Measurements from ENCODE around the gene TFF2. TPM values are rescaled to one million over a fixed set of nuclear protein-coding genes. Genes with fewer than 3 reads are reported as not detected.

The TFF2 gene
- total RNA-seq, 2 experiments from 2014 or later = not detected

DNA sequence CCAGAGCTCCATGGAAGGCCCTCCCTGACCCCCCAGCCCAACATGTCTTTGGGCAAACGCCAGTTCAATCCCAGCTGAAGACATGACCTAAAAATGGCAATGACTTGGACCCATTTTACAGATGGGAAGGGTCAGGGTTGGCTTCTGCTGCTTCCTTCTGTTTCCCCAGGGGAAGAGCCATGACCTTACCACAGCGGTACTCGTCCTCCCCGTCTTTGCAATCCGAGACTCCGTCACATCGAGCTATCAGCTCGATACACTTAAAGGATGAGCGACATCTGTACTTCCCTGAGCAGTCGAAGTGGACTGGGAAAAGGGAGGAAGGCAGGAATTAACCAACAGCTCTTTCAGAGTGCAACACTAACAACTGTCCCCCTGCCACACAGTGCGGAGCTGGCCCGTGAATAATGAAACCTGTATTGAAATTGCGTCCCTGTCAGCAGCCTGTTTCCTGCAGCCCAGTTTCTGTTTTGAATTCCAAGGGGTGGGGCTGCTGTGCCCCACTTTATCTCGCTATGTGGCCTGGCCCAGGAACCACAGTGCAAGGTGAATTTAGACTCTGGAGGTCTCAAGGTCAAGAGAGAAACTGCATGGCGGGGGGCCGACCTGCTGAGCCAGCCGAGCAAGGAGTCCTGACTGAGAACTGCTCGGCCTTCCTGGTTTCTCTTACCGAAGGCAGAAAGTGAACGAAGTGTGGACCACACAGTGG lies 38.1 kb upstream of the TFF2 start:
- H3K27me3 Mint-ChIP-seq = no peaks in the 10 kb centered on the region
- ChIA-PET CTCF (interaction anchor here (0.8 to 1.2 kb wide), 3 partner anchors 10 to 62 kb away, joined by 3 to 5 read pairs (median 3); no protein-coding TSS in a partner anchor), POLR2A (interaction anchor here (0.9 to 2.8 kb wide), 4 partner anchors 10 to 37 kb away, joined by 3 to 8 read pairs (median 4); no protein-coding TSS in a partner anchor)
- intact Hi-C loops (cut with micrococcal nuclease) = no loop called here
- no peak overlapping the region for H3K4me3 Mint-ChIP-seq
- TF ChIP-seq, protein P1, sequence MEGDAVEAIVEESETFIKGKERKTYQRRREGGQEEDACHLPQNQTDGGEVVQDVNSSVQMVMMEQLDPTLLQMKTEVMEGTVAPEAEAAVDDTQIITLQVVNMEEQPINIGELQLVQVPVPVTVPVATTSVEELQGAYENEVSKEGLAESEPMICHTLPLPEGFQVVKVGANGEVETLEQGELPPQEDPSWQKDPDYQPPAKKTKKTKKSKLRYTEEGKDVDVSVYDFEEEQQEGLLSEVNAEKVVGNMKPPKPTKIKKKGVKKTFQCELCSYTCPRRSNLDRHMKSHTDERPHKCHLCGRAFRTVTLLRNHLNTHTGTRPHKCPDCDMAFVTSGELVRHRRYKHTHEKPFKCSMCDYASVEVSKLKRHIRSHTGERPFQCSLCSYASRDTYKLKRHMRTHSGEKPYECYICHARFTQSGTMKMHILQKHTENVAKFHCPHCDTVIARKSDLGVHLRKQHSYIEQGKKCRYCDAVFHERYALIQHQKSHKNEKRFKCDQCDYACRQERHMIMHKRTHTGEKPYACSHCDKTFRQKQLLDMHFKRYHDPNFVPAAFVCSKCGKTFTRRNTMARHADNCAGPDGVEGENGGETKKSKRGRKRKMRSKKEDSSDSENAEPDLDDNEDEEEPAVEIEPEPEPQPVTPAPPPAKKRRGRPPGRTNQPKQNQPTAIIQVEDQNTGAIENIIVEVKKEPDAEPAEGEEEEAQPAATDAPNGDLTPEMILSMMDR (IDR thresholded peaks at IDR 0.05) = no peak
- no peak for ATAC-seq
- no peaks in the 10 kb centered on the region for H3K9me3 Mint-ChIP-seq
- H3K27ac Mint-ChIP-seq = no peak overlapping the region
- H3K4me1 Mint-ChIP-seq (ENCODE audit: low read depth) = peaks cover 80% of the 10 kb centered on the region
- DNase-seq = no peak
- peaks cover 90% of the 10 kb centered on the region for H3K36me3 Mint-ChIP-seq (ENCODE audit: low read depth)

DNA sequence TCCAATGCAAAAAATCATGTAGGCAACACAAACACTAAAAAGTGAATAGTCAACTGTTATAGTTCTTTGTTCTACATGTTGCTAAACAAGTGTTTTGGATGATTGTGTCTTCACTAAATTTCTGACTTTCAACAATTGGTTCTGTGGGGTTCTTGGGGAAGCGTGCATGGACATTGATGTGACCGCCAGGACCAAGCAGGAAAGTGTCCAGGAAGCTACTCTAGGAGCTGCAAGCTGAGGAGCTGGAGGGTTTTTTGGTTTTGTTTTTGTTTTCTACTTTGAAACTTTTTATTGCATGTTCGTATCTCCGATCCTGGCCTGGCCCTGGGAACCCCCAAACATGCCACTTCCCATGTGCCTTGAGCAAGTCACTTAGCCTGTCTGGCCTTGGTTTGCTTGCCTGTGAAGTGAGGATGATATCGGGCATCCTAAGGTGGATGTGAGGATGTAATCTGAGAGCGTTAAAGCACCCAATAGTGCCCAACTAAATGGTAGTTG lies 37.1 kb upstream of the TFF2 start:
- Mint-ChIP-seq H3K4me3 (no peak overlapping the region), H3K27ac (no peak overlapping the region), H3K36me3 (ENCODE audit: low read depth) (peaks cover 95% of the 10 kb centered on the region), H3K9me3 (no peaks in the 10 kb centered on the region), H3K4me1 (ENCODE audit: low read depth) (peaks cover 71% of the 10 kb centered on the region), H3K27me3 (no peaks in the 10 kb centered on the region)
- no peak for ATAC-seq
- intact Hi-C loops (cut with micrococcal nuclease) = no loop called here
- ChIA-PET CTCF (interaction anchor here (1.2 kb wide), 1 partner anchor 11 kb away, joined by 3 read pairs; no protein-coding TSS in a partner anchor), POLR2A (interaction anchor here (1.1 to 2.8 kb wide), 3 partner anchors 11 to 38 kb away, joined by 3 to 8 read pairs (median 3); no protein-coding TSS in a partner anchor)
- TF ChIP-seq, protein P1 (IDR thresholded peaks at IDR 0.05) = no peak
- no peak for DNase-seq

DNA sequence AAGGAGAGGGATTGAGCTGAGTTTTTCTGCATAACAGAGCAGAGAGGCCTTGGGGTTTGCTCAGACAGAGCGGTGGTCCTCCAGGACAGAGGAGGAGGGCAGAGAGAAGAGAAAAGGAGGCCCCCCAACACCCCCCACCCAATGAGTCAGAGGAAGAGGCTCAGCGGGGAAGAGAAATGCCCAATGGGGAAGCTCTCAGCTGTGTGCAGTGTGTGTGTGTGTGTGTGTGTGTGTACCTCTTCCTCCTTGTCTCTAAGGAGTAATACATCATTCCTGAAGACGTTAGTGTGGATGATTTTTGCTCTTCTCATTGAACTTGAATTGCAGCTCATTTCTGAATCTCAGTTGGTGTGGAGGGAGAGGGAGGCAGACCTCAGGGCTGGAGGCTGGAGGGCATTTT lies 36.4 kb upstream of the TFF2 start:
- TF ChIP-seq, protein P1 (IDR thresholded peaks at IDR 0.05) = no peak
- H3K4me1 Mint-ChIP-seq (ENCODE audit: low read depth) = peaks cover 64% of the 10 kb centered on the region
- H3K36me3 Mint-ChIP-seq (ENCODE audit: low read depth) = peaks cover 95% of the 10 kb centered on the region
- ChIA-PET CTCF (no interaction called here), POLR2A (interaction anchor here (1.0 to 2.8 kb wide), 2 partner anchors 10 to 12 kb away, joined by 5 to 8 read pairs; no protein-coding TSS in a partner anchor)
- ATAC-seq (no peak), DNase-seq (no peak)
- H3K27me3 Mint-ChIP-seq = no peaks in the 10 kb centered on the region
- intact Hi-C loops (cut with micrococcal nuclease) = no loop called here
- H3K9me3 Mint-ChIP-seq = peaks cover 6% of the 10 kb centered on the region
- no peak overlapping the region for H3K4me3 Mint-ChIP-seq
- H3K27ac Mint-ChIP-seq = no peak overlapping the region

DNA sequence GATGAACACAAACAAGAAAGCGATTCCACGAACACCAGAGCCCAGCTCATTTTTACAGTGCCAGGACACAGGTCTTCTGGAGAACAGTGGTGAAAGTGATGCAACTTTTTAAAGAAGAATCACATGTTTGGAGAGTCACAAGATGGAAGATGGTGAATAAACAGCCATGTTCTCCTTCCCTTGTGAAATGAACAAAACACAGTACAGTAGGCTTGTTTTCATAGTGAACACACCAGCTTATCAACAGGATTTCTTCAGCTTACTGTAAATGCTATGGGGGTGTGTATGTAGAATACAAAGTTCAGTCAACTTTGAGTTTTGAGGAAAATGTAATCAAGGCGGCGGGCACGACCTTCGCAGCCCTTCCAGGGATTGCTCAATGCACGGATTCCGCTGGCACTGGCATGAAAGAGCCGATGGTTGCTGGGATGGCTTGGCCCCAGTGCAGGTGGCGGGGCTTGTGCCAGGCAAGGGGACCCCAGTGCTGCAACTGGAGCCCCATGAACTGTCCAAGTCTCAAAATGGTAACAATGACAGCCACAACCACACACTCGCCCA lies 35.3 kb upstream of the TFF2 start:
- TF ChIP-seq, protein P1 (IDR thresholded peaks at IDR 0.05) = no peak
- no peak for ATAC-seq
- peaks cover 95% of the 10 kb centered on the region for H3K36me3 Mint-ChIP-seq (ENCODE audit: low read depth)
- ChIA-PET CTCF (no interaction called here), POLR2A (interaction anchor here (1.3 kb wide), 1 partner anchor 19 kb away, joined by 5 read pairs; no protein-coding TSS in a partner anchor)
- H3K9me3 Mint-ChIP-seq = peaks cover 6% of the 10 kb centered on the region
- H3K27me3 Mint-ChIP-seq = no peaks in the 10 kb centered on the region
- no peak overlapping the region for H3K4me3 Mint-ChIP-seq
- H3K27ac Mint-ChIP-seq = no peak overlapping the region
- intact Hi-C loops (cut with micrococcal nuclease) = no loop called here
- no peak for DNase-seq
- H3K4me1 Mint-ChIP-seq (ENCODE audit: low read depth) = peaks cover 56% of the 10 kb centered on the region

DNA sequence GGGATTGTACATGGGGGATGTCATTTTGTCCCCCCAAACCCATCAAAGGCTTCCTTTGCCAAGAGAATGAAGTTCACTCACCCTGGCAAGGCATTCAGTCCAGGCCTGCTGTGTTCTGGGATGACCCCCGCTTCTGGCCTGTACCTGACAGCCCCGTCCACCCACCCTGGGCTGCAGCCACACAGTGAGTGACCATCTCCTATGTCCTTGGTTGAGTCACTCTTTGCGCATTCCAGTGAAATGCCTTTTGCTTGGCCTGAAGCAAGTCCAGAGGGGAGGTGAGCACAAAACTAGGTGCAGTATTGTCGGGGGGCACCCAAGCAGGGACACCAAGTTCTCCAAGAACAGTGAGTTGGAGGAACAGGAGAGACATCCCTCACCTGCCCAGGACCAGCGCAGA lies 34.8 kb upstream of the TFF2 start:
- no peak overlapping the region for H3K4me3 Mint-ChIP-seq
- TF ChIP-seq, protein P1 (IDR thresholded peaks at IDR 0.05) = no peak
- H3K27me3 Mint-ChIP-seq = no peaks in the 10 kb centered on the region
- H3K9me3 Mint-ChIP-seq = peaks cover 6% of the 10 kb centered on the region
- POLR2A ChIA-PET = interaction anchor here (1.3 kb wide), 1 partner anchor 19 kb away, joined by 5 read pairs; no protein-coding TSS in a partner anchor
- no peak for DNase-seq
- intact Hi-C loops (cut with micrococcal nuclease) = no loop called here
- no peak overlapping the region for H3K27ac Mint-ChIP-seq
- peaks cover 95% of the 10 kb centered on the region for H3K36me3 Mint-ChIP-seq (ENCODE audit: low read depth)
- no peak for ATAC-seq
- CTCF ChIA-PET = no interaction called here
- peaks cover 52% of the 10 kb centered on the region for H3K4me1 Mint-ChIP-seq (ENCODE audit: low read depth)

Measured in activated CD8-positive, alpha-beta T cell treated with anti-CD3 and anti-CD28 coated beads for 36 hours (primary cell).